Activated B cell treated with CpG ODN at 0.5 μM for 24 hours (primary cell): ENCODE results near the gene MX1. TPM values are rescaled to one million over a fixed set of nuclear protein-coding genes. Genes with fewer than 3 reads are reported as not detected.

ENCODE experiments used
- ATAC-seq: fragments of 200-7000 bp; cut with Tn5 transposase; one replicate; pipeline ENCODE4 v1.10.0; 2021; ENCODE audit warnings: low read depth, mild to moderate bottlenecking, moderate library complexity
- CTCF ChIA-PET: fragments of 350-600 bp; sonication (Branson Sonifier 250); formaldehyde crosslinking; loops from one replicate; lab custom pipeline; 2021; ENCODE audit warnings: antibody characterized with exemption; lab: Charles Lee
- POLR2A ChIA-PET: fragments of 350-600 bp; sonication (Branson Sonifier 250); formaldehyde crosslinking; loops from one replicate; lab custom pipeline; 2021; ENCODE audit warnings: antibody characterized with exemption; lab: Charles Lee
- DNase-seq: peaks from one replicate; pipeline ENCODE4 v3.0.0; 2022
- H3K27ac Mint-ChIP-seq: one replicate; pipeline ENCODE4 v1.8.0; 2020; ENCODE audit warnings: mixed read lengths
- H3K27me3 Mint-ChIP-seq: one replicate; pipeline ENCODE4 v1.8.0; 2021; ENCODE audit warnings: mixed read lengths
- H3K36me3 Mint-ChIP-seq: one replicate; pipeline ENCODE4 v1.8.0; 2021; ENCODE audit warnings: low read depth, mixed read lengths
- H3K4me1 Mint-ChIP-seq: one replicate; pipeline ENCODE4 v1.8.0; 2021; ENCODE audit warnings: mixed read lengths
- H3K4me3 Mint-ChIP-seq: one replicate; pipeline ENCODE4 v1.8.0; 2020; ENCODE audit warnings: mild to moderate bottlenecking, mixed read lengths
- H3K9me3 Mint-ChIP-seq: one replicate; pipeline ENCODE4 v1.8.0; 2020; ENCODE audit warnings: mixed read lengths
- CTCF ChIP-seq: fragments of 200-600 bp; IDR thresholded peaks from one replicate; pipeline ENCODE4 v1.8.0; 2022; ENCODE audit warnings: antibody characterized with exemption, mild to moderate bottlenecking
- intact Hi-C: fragments of 100-400 bp; cut with micrococcal nuclease; formaldehyde crosslinking; loops from one replicate; pipeline ENCODE4 v1.15.1; 2024
- total RNA-seq: library from RNA; stranded (reverse); gene quantifications from 2 replicates; pipeline ENCODE4 v1.2.3, GENCODE V29; 2022

Gene MX1
- total RNA-seq, 1 donor from 2014 or later = 64.2 TPM

DNA sequence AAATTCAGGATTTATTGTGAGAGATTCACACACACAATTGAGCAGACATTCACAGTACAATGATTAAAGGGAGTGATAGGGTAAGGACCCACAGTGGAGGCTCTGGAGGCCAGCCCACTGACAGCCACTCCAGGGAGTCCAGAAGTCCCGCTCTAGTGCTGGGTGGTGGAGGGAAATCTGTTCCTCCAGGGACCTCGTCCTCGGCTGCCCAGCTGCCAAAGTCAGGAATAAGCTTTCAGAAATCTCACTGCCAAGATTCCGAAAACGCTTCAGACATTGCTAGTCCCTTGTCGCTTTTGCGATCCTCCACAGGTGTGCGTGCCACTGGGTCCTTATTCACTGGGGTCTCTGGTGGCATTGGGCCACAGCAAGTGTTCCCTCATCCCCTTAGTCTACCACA lies 2.3 kb downstream of the MX1 start:
- TF ChIP-seq CTCF = no peak
- H3K4me3 Mint-ChIP-seq = peak overlapping the region; percentile 19
- ATAC-seq = no peak
- ChIA-PET POLR2A (no interaction called here), CTCF (no interaction called here)
- no peak for DNase-seq
- H3K9me3 Mint-ChIP-seq = peaks cover under 1% of the 10 kb centered on the region
- peaks cover 84% of the 10 kb centered on the region for H3K4me1 Mint-ChIP-seq
- intact Hi-C loops = no loop called here
- H3K27me3 Mint-ChIP-seq = no peaks in the 10 kb centered on the region
- H3K27ac Mint-ChIP-seq = no peak overlapping the region
- H3K36me3 Mint-ChIP-seq = peaks cover 44% of the 10 kb centered on the region

DNA sequence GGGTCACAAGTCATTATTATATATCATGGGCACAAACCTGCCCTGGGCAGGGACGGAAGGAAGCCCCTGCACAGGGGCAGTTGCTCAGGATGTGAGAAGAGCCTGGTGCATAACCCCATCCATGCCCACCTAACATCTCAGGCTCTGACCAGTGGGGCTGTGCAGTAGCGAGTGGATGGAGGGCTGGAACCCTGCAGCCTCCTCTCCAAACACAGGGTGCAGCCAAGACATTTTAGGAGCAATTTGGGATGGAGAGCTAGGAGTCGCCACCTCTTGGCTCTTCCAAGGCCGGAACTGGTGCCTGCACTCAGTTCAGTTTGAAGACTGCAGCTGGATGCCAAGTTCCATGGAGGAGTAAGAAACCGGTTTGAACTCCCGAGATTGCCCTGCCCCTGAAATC lies 2.8 kb downstream of the MX1 start:
- no peak overlapping the region for H3K27ac Mint-ChIP-seq
- ChIA-PET POLR2A (no interaction called here), CTCF (no interaction called here)
- ATAC-seq = no peak
- peaks cover 78% of the 10 kb centered on the region for H3K4me1 Mint-ChIP-seq
- H3K4me3 Mint-ChIP-seq = no peak overlapping the region
- DNase-seq = no peak
- peaks cover 3% of the 10 kb centered on the region for H3K9me3 Mint-ChIP-seq
- H3K36me3 Mint-ChIP-seq = peaks cover 48% of the 10 kb centered on the region
- TF ChIP-seq CTCF = no peak
- no peaks in the 10 kb centered on the region for H3K27me3 Mint-ChIP-seq
- intact Hi-C loops = no loop called here

DNA sequence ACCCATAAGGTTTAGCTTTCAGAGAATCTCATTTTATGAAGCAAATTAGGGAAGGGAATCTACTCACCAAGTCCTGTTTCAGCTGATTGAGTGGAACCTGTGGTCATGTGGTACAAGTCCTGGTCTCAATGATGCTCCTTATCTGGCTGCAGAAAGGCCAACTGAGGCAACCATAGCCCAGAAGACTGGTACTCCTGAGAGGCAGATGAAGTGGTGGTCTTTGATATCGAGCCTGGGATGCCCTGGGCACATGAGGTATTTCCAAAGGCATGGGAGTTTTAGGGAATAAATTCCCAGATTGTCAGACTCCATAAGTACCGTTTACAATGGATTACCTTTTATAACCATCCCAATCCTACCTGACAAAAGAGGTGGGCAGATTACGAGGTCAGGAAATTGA lies 3.3 kb downstream of the MX1 start:
- no peak overlapping the region for H3K4me3 Mint-ChIP-seq
- POLR2A ChIA-PET = no interaction called here
- H3K27ac Mint-ChIP-seq = no peak overlapping the region
- intact Hi-C loops = no loop called here
- CTCF ChIA-PET = no interaction called here
- H3K27me3 Mint-ChIP-seq = no peaks in the 10 kb centered on the region
- TF ChIP-seq CTCF = no peak
- peaks cover 75% of the 10 kb centered on the region for H3K4me1 Mint-ChIP-seq
- ATAC-seq (no peak), DNase-seq (no peak)
- peaks cover 4% of the 10 kb centered on the region for H3K9me3 Mint-ChIP-seq
- peaks cover 53% of the 10 kb centered on the region for H3K36me3 Mint-ChIP-seq

DNA sequence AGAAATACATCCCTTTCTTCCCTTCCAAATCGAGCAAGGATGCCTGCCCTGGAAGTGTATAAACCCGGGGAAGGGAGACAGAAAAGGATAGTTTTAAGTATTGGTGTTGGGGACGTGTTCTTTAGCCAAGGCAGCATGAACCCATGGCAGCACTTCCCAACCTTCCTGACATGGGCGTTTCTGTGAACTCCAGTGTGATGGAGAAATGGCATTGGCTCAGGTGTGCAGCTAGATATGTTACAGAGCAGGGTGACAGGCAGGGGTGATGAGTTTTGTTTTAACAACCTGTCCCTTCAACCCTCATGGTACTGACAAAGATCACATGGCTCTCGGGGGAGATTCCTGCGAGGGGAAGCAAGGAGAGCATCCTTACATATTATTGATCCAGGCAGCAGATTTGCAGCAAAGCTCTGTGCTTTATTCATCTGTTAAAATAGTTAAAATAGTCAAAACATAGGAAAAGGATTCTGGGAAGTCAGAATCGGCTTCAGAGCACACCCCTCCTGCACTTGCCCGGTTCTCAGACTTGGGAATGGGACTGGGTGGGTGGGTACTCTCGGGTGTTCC lies 4.0 kb downstream of the MX1 start:
- Mint-ChIP-seq H3K27ac (no peak overlapping the region), H3K9me3 (peaks cover 11% of the 10 kb centered on the region), H3K27me3 (no peaks in the 10 kb centered on the region), H3K4me1 (peaks cover 70% of the 10 kb centered on the region), H3K36me3 (peaks cover 60% of the 10 kb centered on the region), H3K4me3 (no peak overlapping the region)
- CTCF ChIA-PET = interaction anchor here (1.2 kb wide), 1 partner anchor 147 kb away, joined by 4 read pairs; no protein-coding TSS in a partner anchor
- no peak for ATAC-seq
- no peak for DNase-seq
- TF ChIP-seq CTCF = no peak
- intact Hi-C loops = loop anchor here (5.0 kb wide), 1 partner anchor 198 kb away; no protein-coding TSS in a partner anchor
- POLR2A ChIA-PET = interaction anchor here (0.6 to 3.0 kb wide), 3 partner anchors 61 to 535 kb away, joined by 4 to 29 read pairs (median 8); no protein-coding TSS in a partner anchor

DNA sequence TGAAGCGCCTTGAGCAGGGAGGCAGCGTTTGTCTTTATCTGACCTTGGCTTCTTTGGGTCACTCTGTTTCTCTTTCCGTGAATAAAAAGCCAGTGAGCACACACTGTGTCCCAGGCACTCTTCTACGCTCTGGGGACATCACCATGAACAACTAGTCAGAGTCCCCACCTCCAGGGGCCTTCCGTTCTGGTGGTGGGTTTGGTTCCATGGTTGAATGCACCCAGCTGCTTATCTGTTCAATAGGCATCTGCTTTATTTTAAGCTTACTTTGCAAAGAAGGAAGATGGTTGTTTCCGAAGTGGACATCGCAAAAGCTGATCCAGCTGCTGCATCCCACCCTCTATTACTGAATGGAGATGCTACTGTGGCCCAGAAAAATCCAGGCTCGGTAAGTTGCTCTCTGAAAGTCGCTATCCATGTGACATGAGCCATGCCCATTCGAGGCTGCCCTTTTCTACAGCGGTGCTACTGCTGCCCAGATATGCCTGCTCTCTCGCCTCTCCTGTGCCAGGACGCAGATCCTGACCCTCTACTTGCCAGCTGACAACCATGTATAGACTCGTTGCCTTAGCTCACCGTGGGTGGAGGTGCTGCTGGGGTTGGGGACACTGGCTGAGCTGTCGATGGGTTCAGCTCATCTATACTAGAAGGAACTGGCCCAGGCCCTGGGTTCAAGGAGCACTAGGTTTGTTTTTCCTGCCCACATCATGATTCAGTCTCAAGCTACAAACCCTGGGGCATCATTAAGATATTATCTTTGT lies 5.9 kb downstream of the MX1 start:
- intact Hi-C loops = loop anchor here (1.0 to 5.0 kb wide), 4 partner anchors 9 to 200 kb away; no protein-coding TSS in a partner anchor
- Mint-ChIP-seq H3K36me3 (peaks cover 76% of the 10 kb centered on the region), H3K27me3 (no peaks in the 10 kb centered on the region), H3K27ac (peak overlapping the region; percentile 65), H3K4me3 (peak overlapping the region; percentile 52), H3K9me3 (peaks cover 13% of the 10 kb centered on the region), H3K4me1 (peaks cover 56% of the 10 kb centered on the region)
- POLR2A ChIA-PET = interaction anchor here (2.2 to 3.0 kb wide), 2 partner anchors 63 to 70 kb away, joined by 13 to 29 read pairs; partner anchors contain the start of gene MX2
- CTCF ChIA-PET = interaction anchor here (0.7 to 1.8 kb wide), 3 partner anchors 64 to 308 kb away, joined by 3 to 10 read pairs (median 9); no protein-coding TSS in a partner anchor
- ATAC-seq (peak; percentile 98), DNase-seq (peak; percentile 53)
- no peak for TF ChIP-seq CTCF
